ENCODE measurements around the gene CCDC142.

DNA sequence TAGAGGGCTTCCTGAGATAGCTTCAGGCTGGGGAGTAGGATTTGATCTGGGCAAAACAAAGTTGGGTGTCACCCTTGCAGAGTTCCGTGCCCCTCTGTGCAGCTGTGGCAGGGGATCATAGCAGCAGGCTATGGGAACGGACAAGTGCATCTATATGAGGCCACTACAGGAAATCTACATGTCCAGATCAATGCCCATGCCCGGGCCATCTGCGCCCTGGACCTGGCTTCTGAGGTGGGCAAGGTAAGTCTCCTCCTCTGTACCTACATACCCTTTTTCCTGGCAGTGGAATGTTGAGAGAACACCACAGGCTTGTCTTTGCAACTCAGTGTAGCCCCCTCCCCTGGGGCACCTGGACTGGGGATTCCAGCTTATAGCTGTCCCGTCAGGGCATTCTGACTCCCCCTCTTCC, 57.8 kb downstream of the CCDC142 start:
- TF ChIP-seq, protein P1, sequence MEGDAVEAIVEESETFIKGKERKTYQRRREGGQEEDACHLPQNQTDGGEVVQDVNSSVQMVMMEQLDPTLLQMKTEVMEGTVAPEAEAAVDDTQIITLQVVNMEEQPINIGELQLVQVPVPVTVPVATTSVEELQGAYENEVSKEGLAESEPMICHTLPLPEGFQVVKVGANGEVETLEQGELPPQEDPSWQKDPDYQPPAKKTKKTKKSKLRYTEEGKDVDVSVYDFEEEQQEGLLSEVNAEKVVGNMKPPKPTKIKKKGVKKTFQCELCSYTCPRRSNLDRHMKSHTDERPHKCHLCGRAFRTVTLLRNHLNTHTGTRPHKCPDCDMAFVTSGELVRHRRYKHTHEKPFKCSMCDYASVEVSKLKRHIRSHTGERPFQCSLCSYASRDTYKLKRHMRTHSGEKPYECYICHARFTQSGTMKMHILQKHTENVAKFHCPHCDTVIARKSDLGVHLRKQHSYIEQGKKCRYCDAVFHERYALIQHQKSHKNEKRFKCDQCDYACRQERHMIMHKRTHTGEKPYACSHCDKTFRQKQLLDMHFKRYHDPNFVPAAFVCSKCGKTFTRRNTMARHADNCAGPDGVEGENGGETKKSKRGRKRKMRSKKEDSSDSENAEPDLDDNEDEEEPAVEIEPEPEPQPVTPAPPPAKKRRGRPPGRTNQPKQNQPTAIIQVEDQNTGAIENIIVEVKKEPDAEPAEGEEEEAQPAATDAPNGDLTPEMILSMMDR (IDR thresholded peaks at IDR 0.05), result no peak
- TF ChIP-seq POLR2A (IDR thresholded peaks at IDR 0.05), result no peak
